ENCODE data around the gene MAJIN.

DNA sequence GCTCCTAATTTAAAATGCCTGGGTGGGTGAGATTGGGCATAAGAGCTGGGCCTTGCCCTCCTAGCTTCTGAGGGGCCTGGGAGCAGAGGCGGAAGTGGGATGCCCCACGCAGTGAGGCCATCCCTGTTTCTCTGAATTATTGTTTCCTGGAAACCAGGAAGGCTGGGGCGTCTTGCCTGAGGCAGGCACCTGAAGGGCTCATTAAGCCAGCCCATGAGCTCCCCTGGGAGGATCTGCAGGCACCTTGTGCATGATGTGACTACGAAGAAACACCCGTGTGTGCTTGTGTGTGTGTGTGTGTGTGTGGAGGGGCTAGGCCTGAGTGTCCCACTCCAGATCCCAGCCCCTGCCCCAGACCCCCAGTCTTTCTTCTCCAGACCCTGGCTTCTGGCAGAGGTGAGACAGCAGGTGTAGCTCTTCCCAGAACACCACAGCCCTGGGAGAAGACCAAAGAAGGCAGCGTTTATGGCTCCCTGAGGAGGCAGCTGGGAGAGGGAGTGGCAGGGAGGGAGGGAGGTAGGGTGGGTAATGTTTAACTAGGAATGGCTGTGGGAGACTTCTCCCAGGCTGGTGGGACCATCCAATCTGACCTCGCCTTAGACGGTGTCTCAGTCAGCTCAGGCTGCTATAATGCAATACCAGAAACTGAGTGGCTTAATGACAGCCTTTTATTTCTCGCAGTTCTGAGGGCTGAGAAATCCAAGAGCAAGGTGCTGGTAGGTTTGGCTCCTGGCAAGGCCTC is 27.0 kb upstream of the MAJIN start:
- TF ChIP-seq, protein P1, sequence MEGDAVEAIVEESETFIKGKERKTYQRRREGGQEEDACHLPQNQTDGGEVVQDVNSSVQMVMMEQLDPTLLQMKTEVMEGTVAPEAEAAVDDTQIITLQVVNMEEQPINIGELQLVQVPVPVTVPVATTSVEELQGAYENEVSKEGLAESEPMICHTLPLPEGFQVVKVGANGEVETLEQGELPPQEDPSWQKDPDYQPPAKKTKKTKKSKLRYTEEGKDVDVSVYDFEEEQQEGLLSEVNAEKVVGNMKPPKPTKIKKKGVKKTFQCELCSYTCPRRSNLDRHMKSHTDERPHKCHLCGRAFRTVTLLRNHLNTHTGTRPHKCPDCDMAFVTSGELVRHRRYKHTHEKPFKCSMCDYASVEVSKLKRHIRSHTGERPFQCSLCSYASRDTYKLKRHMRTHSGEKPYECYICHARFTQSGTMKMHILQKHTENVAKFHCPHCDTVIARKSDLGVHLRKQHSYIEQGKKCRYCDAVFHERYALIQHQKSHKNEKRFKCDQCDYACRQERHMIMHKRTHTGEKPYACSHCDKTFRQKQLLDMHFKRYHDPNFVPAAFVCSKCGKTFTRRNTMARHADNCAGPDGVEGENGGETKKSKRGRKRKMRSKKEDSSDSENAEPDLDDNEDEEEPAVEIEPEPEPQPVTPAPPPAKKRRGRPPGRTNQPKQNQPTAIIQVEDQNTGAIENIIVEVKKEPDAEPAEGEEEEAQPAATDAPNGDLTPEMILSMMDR (conservative IDR thresholded peaks at IDR 0.05; ENCODE audit: low read depth in 2 of 2) = no peak
- no peak for TF ChIP-seq REST (IDR thresholded peaks at IDR 0.05; ENCODE audit: unreplicated experiment)
- TF ChIP-seq POLR2AphosphoS5 (IDR thresholded peaks at IDR 0.05; ENCODE audit: low read depth) = no peak
- no peak for TF ChIP-seq CREB1 (CRISPR knock-in tag; IDR thresholded peaks at IDR 0.05; ENCODE audit: low read depth)
- no peak for TF ChIP-seq NANOG (IDR thresholded peaks at IDR 0.05; ENCODE audit: borderline replicate concordance)
- no peak for TF ChIP-seq EZH2phosphoT487 (IDR thresholded peaks at IDR 0.05; ENCODE audit: unreplicated experiment)
- no peak for TF ChIP-seq EZH2 (IDR thresholded peaks at IDR 0.05; ENCODE audit: low read depth, unreplicated experiment)
- TF ChIP-seq, protein P2, sequence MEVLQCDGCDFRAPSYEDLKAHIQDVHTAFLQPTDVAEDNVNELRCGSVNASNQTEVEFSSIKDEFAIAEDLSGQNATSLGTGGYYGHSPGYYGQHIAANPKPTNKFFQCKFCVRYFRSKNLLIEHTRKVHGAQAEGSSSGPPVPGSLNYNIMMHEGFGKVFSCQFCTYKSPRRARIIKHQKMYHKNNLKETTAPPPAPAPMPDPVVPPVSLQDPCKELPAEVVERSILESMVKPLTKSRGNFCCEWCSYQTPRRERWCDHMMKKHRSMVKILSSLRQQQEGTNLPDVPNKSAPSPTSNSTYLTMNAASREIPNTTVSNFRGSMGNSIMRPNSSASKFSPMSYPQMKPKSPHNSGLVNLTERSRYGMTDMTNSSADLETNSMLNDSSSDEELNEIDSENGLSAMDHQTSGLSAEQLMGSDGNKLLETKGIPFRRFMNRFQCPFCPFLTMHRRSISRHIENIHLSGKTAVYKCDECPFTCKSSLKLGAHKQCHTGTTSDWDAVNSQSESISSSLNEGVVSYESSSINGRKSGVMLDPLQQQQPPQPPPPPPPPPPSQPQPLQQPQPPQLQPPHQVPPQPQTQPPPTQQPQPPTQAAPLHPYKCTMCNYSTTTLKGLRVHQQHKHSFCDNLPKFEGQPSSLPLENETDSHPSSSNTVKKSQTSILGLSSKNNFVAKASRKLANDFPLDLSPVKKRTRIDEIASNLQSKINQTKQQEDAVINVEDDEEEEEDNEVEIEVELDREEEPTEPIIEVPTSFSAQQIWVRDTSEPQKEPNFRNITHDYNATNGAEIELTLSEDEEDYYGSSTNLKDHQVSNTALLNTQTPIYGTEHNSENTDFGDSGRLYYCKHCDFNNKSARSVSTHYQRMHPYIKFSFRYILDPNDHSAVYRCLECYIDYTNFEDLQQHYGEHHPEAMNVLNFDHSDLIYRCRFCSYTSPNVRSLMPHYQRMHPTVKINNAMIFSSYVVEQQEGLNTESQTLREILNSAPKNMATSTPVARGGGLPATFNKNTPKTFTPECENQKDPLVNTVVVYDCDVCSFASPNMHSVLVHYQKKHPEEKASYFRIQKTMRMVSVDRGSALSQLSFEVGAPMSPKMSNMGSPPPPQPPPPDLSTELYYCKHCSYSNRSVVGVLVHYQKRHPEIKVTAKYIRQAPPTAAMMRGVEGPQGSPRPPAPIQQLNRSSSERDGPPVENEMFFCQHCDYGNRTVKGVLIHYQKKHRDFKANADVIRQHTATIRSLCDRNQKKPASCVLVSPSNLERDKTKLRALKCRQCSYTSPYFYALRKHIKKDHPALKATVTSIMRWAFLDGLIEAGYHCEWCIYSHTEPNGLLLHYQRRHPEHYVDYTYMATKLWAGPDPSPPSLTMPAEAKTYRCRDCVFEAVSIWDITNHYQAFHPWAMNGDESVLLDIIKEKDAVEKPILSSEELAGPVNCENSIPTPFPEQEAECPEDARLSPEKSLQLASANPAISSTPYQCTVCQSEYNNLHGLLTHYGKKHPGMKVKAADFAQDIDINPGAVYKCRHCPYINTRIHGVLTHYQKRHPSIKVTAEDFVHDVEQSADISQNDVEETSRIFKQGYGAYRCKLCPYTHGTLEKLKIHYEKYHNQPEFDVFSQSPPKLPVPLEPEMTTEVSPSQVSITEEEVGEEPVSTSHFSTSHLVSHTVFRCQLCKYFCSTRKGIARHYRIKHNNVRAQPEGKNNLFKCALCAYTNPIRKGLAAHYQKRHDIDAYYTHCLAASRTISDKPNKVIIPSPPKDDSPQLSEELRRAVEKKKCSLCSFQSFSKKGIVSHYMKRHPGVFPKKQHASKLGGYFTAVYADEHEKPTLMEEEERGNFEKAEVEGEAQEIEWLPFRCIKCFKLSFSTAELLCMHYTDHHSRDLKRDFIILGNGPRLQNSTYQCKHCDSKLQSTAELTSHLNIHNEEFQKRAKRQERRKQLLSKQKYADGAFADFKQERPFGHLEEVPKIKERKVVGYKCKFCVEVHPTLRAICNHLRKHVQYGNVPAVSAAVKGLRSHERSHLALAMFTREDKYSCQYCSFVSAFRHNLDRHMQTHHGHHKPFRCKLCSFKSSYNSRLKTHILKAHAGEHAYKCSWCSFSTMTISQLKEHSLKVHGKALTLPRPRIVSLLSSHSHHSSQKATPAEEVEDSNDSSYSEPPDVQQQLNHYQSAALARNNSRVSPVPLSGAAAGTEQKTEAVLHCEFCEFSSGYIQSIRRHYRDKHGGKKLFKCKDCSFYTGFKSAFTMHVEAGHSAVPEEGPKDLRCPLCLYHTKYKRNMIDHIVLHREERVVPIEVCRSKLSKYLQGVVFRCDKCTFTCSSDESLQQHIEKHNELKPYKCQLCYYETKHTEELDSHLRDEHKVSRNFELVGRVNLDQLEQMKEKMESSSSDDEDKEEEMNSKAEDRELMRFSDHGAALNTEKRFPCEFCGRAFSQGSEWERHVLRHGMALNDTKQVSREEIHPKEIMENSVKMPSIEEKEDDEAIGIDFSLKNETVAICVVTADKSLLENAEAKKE (CRISPR knock-in tag; IDR thresholded peaks at IDR 0.05) = no peak
- TF ChIP-seq, protein P3, sequence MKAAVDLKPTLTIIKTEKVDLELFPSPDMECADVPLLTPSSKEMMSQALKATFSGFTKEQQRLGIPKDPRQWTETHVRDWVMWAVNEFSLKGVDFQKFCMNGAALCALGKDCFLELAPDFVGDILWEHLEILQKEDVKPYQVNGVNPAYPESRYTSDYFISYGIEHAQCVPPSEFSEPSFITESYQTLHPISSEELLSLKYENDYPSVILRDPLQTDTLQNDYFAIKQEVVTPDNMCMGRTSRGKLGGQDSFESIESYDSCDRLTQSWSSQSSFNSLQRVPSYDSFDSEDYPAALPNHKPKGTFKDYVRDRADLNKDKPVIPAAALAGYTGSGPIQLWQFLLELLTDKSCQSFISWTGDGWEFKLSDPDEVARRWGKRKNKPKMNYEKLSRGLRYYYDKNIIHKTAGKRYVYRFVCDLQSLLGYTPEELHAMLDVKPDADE (IDR thresholded peaks at IDR 0.05) = no peak
